ENCODE results near the gene MYO18B.

MYO18B gene

GRCh38 chr22:25903294-25903693 is 161.3 kb downstream of the MYO18B start:
- no peak for DNase-seq (ENCODE audit: low spot score)

GRCh38 chr22:25908212-25908611 is 166.2 kb downstream of the MYO18B start:
- no peak for DNase-seq (ENCODE audit: low spot score)

GRCh38 chr22:25908755-25909154 is 166.8 kb downstream of the MYO18B start:
- DNase-seq (ENCODE audit: low spot score): no peak

- DNase-seq (ENCODE audit: low spot score): no peak
Observed at GRCh38 chr22:25909614-25910387, 167.8 kb downstream of the MYO18B start.

GRCh38 chr22:25911243-25911972 is 169.4 kb downstream of the MYO18B start:
- no peak for DNase-seq (ENCODE audit: low spot score)

- DNase-seq (ENCODE audit: low spot score): no peak
Observed at GRCh38 chr22:25919452-25919851, 177.5 kb downstream of the MYO18B start.

- DNase-seq (ENCODE audit: low spot score): no peak
Observed at GRCh38 chr22:25922141-25922540, 180.2 kb downstream of the MYO18B start.

GRCh38 chr22:25923914-25924313 is 181.9 kb downstream of the MYO18B start:
- no peak for DNase-seq (ENCODE audit: low spot score)

GRCh38 chr22:25928038-25928437 is 186.1 kb downstream of the MYO18B start:
- no peak for DNase-seq (ENCODE audit: low spot score)

- no peak for DNase-seq (ENCODE audit: low spot score)
Observed at GRCh38 chr22:25929321-25929878, 187.4 kb downstream of the MYO18B start.

GRCh38 chr22:25930083-25930482 is 188.1 kb downstream of the MYO18B start:
- DNase-seq (ENCODE audit: low spot score): no peak

- no peak for DNase-seq (ENCODE audit: low spot score)
Observed at GRCh38 chr22:25930788-25931310, 188.9 kb downstream of the MYO18B start.

GRCh38 chr22:25933158-25933788 is 191.3 kb downstream of the MYO18B start:
- DNase-seq (ENCODE audit: low spot score): no peak

GRCh38 chr22:25935266-25936058 is 193.5 kb downstream of the MYO18B start:
- no peak for DNase-seq (ENCODE audit: low spot score)

- no peak for DNase-seq (ENCODE audit: low spot score)
Observed at GRCh38 chr22:25938151-25938550, 196.2 kb downstream of the MYO18B start.

- DNase-seq (ENCODE audit: low spot score): no peak
Observed at GRCh38 chr22:25939384-25939783, 197.4 kb downstream of the MYO18B start.

- no peak for DNase-seq (ENCODE audit: low spot score)
Observed at GRCh38 chr22:25940479-25940878, 198.5 kb downstream of the MYO18B start.

GRCh38 chr22:25941365-25941960 is 199.5 kb downstream of the MYO18B start:
- no peak for DNase-seq (ENCODE audit: low spot score)

- no peak for DNase-seq (ENCODE audit: low spot score)
Observed at GRCh38 chr22:25942115-25942855, 200.3 kb downstream of the MYO18B start.

- DNase-seq (ENCODE audit: low spot score): no peak
Observed at GRCh38 chr22:25942856-25943411, 200.9 kb downstream of the MYO18B start.
